ENCODE measurements around the gene PTPRD. TPM values are rescaled to one million over a fixed set of nuclear protein-coding genes. Genes with fewer than 3 reads are reported as not detected.

Gene PTPRD
- total RNA-seq, 1 experiment from 2014 or later = 32.5 TPM

GRCh38 chr9:8963885-8964284 lies 1648.9 kb downstream of the PTPRD start:
- Histone ChIP-seq H3K56ac (ENCODE audit: insufficient read length, low read depth, low read length) (no peak overlapping the region), H2BK5ac (ENCODE audit: insufficient read length, low read length) (no peak overlapping the region), H2BK15ac (ENCODE audit: low read depth, low read length) (no peak overlapping the region), H3K23me2 (ENCODE audit: insufficient read length, low read depth, low read length, poor library complexity, severe bottlenecking) (no peaks in the 10 kb centered on the region), H3K9me3 (ENCODE audit: control insufficient read depth, low read depth, low read length) (no peaks in the 10 kb centered on the region), H3K4ac (ENCODE audit: low read depth, low read length) (no peak overlapping the region), H3K79me1 (ENCODE audit: insufficient read depth, low read depth, low read length, poor library complexity, severe bottlenecking) (no peaks in the 10 kb centered on the region), H3K9ac (ENCODE audit: extremely low read depth, insufficient read length, low read length) (no peak overlapping the region), H3K14ac (ENCODE audit: insufficient read depth, low read length) (no peak overlapping the region), H2AFZ (ENCODE audit: low read length) (no peak overlapping the region), H3K27me3 (ENCODE audit: insufficient read depth, low read length) (no peaks in the 10 kb centered on the region), H2AK5ac (ENCODE audit: insufficient read length, low read length) (no peak overlapping the region), H4K8ac (replicated peaks; ENCODE audit: insufficient read length, low read depth, low read length) (no peak overlapping the region), H2BK12ac (ENCODE audit: insufficient read length, low read depth, low read length) (no peak overlapping the region), H4K5ac (ENCODE audit: insufficient read length, low read depth, low read length) (no peak overlapping the region), H2BK20ac (ENCODE audit: low read depth, low read length, poor library complexity, severe bottlenecking) (no peak overlapping the region), H3K4me1 (ENCODE audit: insufficient read depth, low read length) (no peaks in the 10 kb centered on the region), H4K20me1 (ENCODE audit: control insufficient read depth, insufficient read depth, insufficient read length) (no peaks in the 10 kb centered on the region), H3K18ac (ENCODE audit: insufficient read length, low read depth, low read length) (no peak overlapping the region), H3K23ac (ENCODE audit: insufficient read length, low read depth, low read length) (no peak overlapping the region), H3T11ph (ENCODE audit: low read length) (no peak overlapping the region), H3K4me2 (ENCODE audit: insufficient read depth, insufficient read length, low read length) (no peak overlapping the region), H2BK120ac (ENCODE audit: low read depth, low read length, poor library complexity, severe bottlenecking) (no peak overlapping the region), H3K79me2 (ENCODE audit: insufficient read depth, low read length) (no peaks in the 10 kb centered on the region), H4K91ac (ENCODE audit: insufficient read length, low read depth, low read length) (no peak overlapping the region), H3K27ac (ENCODE audit: insufficient read length, low read depth, low read length) (no peak overlapping the region)
- H3K27ac Mint-ChIP-seq = no peak overlapping the region
- no peak for TF ChIP-seq CTCF (conservative IDR thresholded peaks at IDR 0.05)
- H3K4me1 Mint-ChIP-seq = no peaks in the 10 kb centered on the region
- no peaks in the 10 kb centered on the region for H3K36me3 Mint-ChIP-seq (ENCODE audit: insufficient read depth in 1 of 3, low read depth in 3 of 3)
- no peaks in the 10 kb centered on the region for H3K9me3 Mint-ChIP-seq
- no peaks in the 10 kb centered on the region for H3K27me3 Mint-ChIP-seq (ENCODE audit: low read depth)
- no peak for DNase-seq
- no peak overlapping the region for H3K4me3 Mint-ChIP-seq

All from H9 (cell line).